Hematopoietic multipotent progenitor cell treated with erythropoietin and hydrocortisone succinate and interleukin-3 and kit ligand, for 17 days (in vitro differentiated cells): ENCODE measurements around the gene B3GNT2.
"Not testable (repeated sequence)": the region's sequence is repeated elsewhere in the genome, so short reads cannot be mapped to it uniquely, and the experiment has no call there.

ENCODE experiments used
- DNase-seq: peaks from one replicate; pipeline ENCODE4 v3.0.0-alpha.2; 2015; ENCODE audit warnings: low spot score

B3GNT2 gene

DNA sequence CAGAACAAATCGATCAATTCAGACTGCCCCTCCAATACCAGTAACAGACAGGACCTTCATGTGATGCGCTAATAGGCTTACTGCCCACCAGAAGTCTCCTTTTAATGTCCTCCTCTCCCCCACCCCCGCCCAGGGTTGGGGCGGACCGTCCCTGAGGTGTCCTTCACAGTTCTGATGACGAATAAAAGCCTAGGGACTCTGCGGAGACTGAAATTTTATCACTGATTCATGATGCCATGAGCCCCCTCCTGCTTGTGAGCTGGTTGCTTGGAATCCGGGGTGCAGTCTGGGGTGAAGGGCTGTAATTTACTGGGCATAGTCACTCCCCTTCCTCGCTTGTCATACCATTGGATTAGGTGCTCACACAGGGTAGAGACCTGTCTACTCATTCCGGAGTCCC, 42.3 kb downstream of the B3GNT2 start:
- no peak for DNase-seq

GRCh38 chr2:62240546-62240945, 44.6 kb downstream of the B3GNT2 start:
- DNase-seq: no peak

DNA sequence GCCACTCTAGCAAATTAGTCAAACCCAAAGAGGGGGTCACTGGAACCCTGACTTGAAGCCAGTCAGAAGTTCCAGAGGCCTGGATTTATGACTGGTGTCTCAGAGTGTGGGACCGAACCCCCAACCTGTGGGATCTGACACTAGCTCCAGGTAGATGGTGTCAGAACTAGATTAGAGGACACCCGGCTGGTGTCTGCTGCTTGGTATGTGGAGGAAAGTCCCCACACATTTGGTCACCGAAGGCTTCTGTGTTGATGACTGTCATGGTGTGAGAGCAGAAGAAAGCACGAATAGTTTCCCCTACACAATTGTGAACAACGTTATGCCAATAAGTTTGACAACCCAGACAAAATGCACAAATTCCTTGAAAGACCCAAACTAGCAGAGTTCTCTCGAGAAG, 48.1 kb downstream of the B3GNT2 start:
- no peak for DNase-seq

GRCh38 chr2:62248226-62248625, 52.3 kb downstream of the B3GNT2 start:
- no peak for DNase-seq

- DNase-seq: no peak
These were observed 54.3 kb downstream of the B3GNT2 start for GRCh38 chr2:62250239-62250638.

- no peak for DNase-seq
These were observed 58.7 kb downstream of the B3GNT2 start for GRCh38 chr2:62254424-62255266.

DNA sequence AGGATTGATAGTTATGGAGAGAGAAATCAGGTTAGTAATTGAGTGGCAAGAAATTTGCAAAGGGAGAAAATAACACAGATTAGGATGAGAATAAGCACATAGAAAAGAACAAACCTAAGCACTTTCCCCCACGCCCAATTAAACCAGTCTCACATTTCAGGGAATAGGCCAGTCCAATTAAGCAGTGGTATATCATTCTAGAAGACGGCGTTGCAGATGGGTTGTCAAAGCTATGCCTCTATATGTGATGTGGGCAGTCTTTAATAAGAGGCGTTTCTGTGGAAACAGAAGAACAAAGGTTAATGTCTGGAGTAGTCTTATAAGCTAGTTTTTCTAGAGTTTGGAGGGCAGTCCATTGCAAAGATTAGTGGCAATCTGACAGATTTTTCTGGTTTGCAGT, 61.6 kb downstream of the B3GNT2 start:
- no peak for DNase-seq

- DNase-seq: no peak
These were observed 67.3 kb downstream of the B3GNT2 start for GRCh38 chr2:62263076-62263715.

DNA sequence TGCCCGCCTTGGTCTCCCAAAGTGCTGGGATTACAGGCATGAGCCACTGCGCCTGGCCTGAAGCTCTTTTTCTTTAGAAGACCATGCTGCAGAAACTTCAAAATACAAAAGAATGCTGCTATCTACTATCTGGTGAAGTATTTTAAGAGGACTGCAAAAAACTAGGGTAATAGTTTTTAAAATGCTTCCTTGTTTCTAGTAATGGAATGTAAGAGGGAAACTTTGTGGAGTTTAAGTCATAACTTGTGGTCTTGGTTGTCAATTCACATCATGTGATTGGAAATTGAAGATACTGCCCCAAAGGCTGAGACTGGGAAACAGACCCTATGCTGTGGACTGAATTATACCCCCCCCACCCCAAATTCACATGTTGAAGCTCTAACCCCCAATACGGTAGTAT, 68.3 kb downstream of the B3GNT2 start:
- DNase-seq: no peak

DNA sequence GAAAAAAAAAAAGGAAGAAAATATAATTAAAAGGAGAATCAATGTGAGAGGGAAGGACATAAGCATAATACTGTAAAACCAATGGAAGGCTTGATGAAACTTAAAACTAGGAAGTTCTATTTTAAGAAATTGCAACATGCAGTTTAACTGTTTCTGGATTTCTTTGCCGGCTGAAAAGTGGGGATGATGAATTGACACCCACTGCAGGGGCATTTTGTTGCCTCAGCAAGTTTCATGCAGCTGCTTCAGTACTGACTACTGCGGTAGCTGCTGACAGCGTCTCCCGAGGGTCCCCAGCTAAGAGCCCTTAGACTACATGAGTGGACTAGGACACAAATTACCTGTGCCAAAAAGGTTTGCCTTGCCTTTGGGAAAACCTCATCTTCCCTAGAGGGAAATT, 69.2 kb downstream of the B3GNT2 start:
- DNase-seq: no peak

- no peak for DNase-seq
These were observed 70.6 kb downstream of the B3GNT2 start for GRCh38 chr2:62266433-62267038.

GRCh38 chr2:62267696-62268095, 71.8 kb downstream of the B3GNT2 start:
- DNase-seq: no peak

- DNase-seq: not testable (repeated sequence)
These were observed 72.8 kb downstream of the B3GNT2 start for GRCh38 chr2:62268681-62269188.

DNA sequence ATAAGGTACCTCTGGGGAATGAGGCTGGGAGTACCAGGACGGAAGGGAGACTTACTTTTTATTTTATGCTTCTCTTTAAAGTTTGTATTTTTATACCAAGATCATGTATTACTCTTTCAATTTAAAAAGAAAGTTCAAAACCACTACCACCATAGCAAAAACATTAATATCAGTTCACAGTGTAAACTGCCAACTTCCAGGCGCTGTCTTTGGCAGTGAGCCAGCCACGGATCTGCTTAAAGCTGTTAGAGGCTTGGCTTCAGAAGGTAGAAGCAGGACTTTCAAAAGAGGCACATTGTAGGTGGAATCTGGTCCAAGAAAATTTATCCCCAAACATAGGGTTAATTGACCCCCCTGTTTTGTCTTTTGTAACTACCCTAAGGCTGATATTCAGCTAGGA, 74.8 kb downstream of the B3GNT2 start:
- DNase-seq: peak; percentile 91
